Omental fat pad (tissue), 4 donors: ENCODE results near the gene TMEM186. TPM values are rescaled to one million over a fixed set of nuclear protein-coding genes. Genes with fewer than 3 reads are reported as not detected.
"Not testable (repeated sequence)": the region's sequence is repeated elsewhere in the genome, so short reads cannot be mapped to it uniquely, and the experiment has no call there.

Source experiments
- ATAC-seq: fragments of 150-250 bp; one replicate; pipeline ENCODE4 v1.9.1; 2016; ENCODE audit warnings: mild to moderate bottlenecking, moderate library complexity; ENCODE audit not compliant: low FRiP score
- DNase-seq: peaks from one replicate; pipeline ENCODE4 v3.0.0-alpha.2; 2019; ENCODE audit warnings: low spot score
- total RNA-seq, 4 donors: library from RNA; depleted of rRNA; stranded (reverse); fragments of >200 nt; gene quantifications; one replicate each; pipeline ENCODE4 v1.1.0, GENCODE V29; 2016
- TF ChIP-seq, protein P1 (sequence below), 3 donors: fragments of 450-650 bp; IDR thresholded peaks; one replicate each; pipeline ENCODE4 v1.5.1; 2016 to 2017; ENCODE audit warnings: antibody characterized with exemption in 3 of 3, mild to moderate bottlenecking in 3 of 3, moderate library complexity in 2 of 3

TMEM186 gene
- total RNA-seq, 4 donors from 2014 or later, result 3.6 to 8.2 (median 5.1) TPM

DNA sequence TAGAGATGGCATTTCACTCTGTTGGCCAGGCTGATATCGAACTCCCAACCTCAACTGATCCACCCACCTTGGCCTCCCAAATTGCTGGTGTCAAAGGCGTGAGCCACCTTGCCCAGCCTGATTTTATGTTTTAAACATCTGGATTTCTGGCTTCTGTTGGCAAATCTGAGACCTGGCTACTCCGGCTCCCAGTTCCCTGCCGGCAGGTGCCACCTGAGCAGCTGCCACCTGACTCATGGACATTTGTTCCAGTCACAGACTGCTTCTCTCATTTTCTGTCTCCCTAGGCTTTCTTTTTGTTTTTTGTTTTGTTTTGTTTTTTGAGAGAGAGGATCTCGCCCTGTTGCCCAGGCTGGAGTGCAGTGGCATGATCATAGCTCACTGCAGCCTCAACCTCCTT, 9.8 kb upstream of the TMEM186 start:
- DNase-seq (no peak), ATAC-seq (no peak)
- TF ChIP-seq, protein P1, sequence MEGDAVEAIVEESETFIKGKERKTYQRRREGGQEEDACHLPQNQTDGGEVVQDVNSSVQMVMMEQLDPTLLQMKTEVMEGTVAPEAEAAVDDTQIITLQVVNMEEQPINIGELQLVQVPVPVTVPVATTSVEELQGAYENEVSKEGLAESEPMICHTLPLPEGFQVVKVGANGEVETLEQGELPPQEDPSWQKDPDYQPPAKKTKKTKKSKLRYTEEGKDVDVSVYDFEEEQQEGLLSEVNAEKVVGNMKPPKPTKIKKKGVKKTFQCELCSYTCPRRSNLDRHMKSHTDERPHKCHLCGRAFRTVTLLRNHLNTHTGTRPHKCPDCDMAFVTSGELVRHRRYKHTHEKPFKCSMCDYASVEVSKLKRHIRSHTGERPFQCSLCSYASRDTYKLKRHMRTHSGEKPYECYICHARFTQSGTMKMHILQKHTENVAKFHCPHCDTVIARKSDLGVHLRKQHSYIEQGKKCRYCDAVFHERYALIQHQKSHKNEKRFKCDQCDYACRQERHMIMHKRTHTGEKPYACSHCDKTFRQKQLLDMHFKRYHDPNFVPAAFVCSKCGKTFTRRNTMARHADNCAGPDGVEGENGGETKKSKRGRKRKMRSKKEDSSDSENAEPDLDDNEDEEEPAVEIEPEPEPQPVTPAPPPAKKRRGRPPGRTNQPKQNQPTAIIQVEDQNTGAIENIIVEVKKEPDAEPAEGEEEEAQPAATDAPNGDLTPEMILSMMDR (IDR thresholded peaks at IDR 0.05), result no peak

DNA sequence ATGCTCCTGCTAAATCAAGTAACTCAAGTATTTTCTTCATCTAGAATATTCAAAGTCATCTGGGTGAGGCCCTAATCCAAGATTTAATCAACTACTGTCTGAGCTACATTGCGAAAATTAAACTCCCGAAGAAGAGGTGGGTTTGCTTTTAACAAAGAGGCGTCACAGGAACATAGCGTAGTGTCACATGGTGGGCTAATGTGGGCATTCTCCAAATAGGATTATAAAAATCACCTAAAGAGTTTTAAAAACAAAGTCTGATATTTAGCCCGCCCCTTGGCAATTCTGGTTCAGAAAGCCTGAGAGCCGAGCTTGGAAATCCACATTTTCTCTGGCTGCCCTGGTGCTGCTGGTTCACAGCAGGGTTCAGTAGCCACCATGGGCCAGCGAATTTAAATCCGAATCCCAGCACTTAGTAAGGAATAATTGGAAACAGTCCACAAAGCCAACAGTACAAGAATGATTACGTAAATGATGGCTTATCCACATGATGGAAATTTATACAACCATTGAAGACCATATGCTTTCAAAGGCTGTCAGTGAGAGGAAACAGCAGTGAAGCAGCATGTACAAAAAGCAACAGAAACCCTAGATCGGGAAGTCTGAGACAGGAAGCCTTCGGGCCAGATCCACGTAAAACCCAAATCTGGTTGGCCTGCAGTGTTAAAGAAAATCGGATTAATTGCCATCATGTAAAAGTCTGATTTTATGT, 9.0 kb upstream of the TMEM186 start:
- DNase-seq, result no peak
- TF ChIP-seq, protein P1 (IDR thresholded peaks at IDR 0.05), result no peak
- ATAC-seq, result no peak

DNA sequence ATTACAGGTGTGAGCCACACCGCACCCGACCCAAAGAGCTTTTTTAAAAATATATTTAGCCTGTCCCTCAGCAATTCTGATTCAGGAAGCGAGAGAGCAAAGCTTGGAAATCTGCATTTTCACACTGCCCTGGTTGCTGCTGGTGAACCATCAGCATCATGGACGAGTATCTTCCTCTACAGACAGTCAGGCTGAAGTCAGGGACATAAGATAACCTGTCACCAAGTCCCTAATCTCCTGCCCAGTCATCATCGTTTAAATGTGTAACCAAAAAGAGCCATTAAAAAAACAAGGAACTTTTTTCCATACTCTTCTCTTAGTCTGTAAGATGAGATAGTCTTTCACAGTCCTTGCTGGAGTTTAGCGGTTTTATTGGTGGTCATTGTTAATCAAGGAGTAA, 6.9 kb upstream of the TMEM186 start:
- ATAC-seq (no peak), DNase-seq (no peak)
- TF ChIP-seq, protein P1 (IDR thresholded peaks at IDR 0.05), result no peak

DNA sequence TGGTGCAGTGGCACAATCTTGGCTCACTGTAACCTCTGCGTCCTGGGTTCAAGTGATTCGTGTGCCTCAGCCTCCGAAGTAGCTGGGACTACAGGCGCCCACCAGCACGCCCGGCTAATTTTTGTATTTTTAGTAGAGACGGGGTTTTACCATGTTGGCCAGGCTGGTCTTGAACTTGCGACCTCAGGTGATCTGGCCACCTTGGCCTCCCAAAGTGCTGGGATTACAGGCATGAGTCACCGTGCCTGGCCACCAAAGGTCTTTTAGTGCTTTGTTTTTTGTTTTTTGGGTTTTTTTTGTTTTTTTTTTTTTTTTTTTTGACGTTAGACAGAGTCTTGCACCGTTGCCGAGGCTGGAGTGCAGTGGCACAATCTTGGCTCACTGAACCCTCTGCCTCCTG, 6.3 kb upstream of the TMEM186 start:
- not testable (repeated sequence) for DNase-seq, ATAC-seq

DNA sequence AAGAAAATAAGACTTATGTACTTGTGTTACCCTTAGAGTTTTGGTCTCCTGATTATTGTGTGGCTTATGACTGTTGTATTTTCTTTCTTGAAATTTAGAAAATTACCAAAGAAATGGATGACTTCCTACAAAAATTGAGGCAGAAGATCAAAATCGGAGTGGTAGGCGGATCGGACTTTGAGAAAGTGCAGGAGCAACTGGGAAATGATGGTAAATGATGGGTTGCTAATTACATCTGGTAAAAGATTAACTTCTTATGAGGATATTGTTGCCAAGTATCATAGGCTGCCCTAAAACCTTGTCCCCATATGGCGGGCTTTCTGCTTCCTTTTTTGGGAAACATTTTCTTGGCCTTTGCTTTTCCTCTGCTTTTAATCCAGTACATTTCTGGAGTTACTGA, 4.3 kb upstream of the TMEM186 start:
- TF ChIP-seq, protein P1 (IDR thresholded peaks at IDR 0.05), result no peak
- ATAC-seq, result no peak
- DNase-seq, result no peak

DNA sequence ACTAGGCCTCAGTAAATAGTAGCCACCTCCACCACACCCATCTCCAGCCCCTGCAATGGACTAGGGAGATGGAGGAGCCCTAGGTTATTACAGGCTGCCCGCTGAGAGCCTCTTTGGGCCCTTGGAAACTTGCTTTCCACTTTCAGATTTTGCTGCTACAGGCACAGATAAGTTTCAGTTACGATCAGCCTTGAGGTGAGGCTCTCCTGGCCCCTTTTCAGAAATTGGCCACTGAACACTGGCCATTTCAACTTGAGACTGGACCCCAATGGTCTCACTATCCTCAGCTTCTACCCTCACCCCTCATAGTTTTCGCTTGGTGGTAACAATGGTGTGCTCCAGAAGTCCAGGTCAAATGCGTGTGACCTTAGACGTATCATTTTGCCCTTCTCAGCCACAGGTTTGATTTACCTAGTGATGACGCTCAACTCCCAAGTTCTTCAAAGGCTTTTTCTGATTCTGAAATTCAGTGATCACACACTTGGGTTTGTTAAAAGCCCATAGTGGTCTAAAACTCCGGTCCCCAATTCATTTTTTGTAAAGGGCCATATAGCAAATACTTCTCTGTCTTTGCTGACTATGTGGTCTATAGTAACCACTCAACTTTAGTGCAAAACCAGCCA, 1.2 kb upstream of the TMEM186 start:
- ATAC-seq (no peak), DNase-seq (no peak)
- TF ChIP-seq, protein P1 (IDR thresholded peaks at IDR 0.05), result no peak

DNA sequence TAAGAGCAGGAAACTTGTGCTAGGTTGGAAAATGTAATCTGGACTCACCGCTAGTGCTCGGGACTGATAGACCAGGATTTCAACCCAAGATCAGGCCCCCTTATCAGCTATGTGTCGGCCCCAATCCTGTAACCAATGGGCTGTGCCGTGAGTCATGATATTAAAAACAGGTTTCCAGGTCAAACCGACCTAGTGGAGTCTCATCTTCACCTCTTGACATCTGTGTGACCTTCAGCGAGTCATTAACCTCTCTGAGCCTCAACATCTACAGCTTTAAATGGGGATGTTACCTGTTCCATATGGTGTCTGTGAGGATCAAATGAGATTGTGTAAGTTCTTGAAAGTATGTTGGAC, 712 bp upstream of the TMEM186 start:
- DNase-seq, result no peak
- ATAC-seq, result peak; percentile 57
- TF ChIP-seq, protein P1 (IDR thresholded peaks at IDR 0.05), result no peak
